HG03039 (cell line): ENCODE results near the gene EVA1B.

ENCODE experiments used
- ATAC-seq: cut with Tn5 transposase; IDR thresholded peaks from one replicate; pipeline ENCODE4 v1.9.1; 2021; ENCODE audit warnings: mild to moderate bottlenecking, moderate library complexity; ENCODE audit not compliant: unreplicated experiment

EVA1B gene

GRCh38 chr1:36346741-36347370 is 23.4 kb upstream of the EVA1B start:
- ATAC-seq: no peak

GRCh38 chr1:36345353-36345752 is 21.9 kb upstream of the EVA1B start:
- ATAC-seq: no peak

- no peak for ATAC-seq
These were observed 20.9 kb upstream of the EVA1B start for GRCh38 chr1:36344395-36344680.

GRCh38 chr1:36343651-36344394 is 20.4 kb upstream of the EVA1B start:
- ATAC-seq: no peak

- ATAC-seq: no peak
These were observed 19.2 kb upstream of the EVA1B start for GRCh38 chr1:36342426-36343185.

GRCh38 chr1:36341626-36342320 is 18.3 kb upstream of the EVA1B start:
- ATAC-seq: no peak

- no peak for ATAC-seq
These were observed 16.2 kb upstream of the EVA1B start for GRCh38 chr1:36339615-36340014.

- ATAC-seq: no peak
These were observed 15.8 kb upstream of the EVA1B start for GRCh38 chr1:36339215-36339614.

GRCh38 chr1:36337830-36338229 is 14.4 kb upstream of the EVA1B start:
- no peak for ATAC-seq

- no peak for ATAC-seq
These were observed 7.5 kb upstream of the EVA1B start for GRCh38 chr1:36330940-36331339.

- no peak for ATAC-seq
These were observed 6.4 kb upstream of the EVA1B start for GRCh38 chr1:36329817-36330216.

GRCh38 chr1:36328713-36329112 is 5.3 kb upstream of the EVA1B start:
- ATAC-seq: no peak

GRCh38 chr1:36328088-36328480 is 4.6 kb upstream of the EVA1B start:
- no peak for ATAC-seq

- no peak for ATAC-seq
These were observed 4.1 kb upstream of the EVA1B start for GRCh38 chr1:36327421-36328087.

GRCh38 chr1:36326499-36326898 is 3.1 kb upstream of the EVA1B start:
- ATAC-seq: no peak

GRCh38 chr1:36324353-36324703 is 883 bp upstream of the EVA1B start:
- no peak for ATAC-seq

GRCh38 chr1:36322786-36323635 is 434 bp downstream of the EVA1B start:
- no peak for ATAC-seq

- no peak for ATAC-seq
These were observed 1.2 kb downstream of the EVA1B start for GRCh38 chr1:36322041-36322785.

GRCh38 chr1:36321119-36321951 is 2.1 kb downstream of the EVA1B start:
- no peak for ATAC-seq
